Fibroblast of skin of right biceps (primary cell): ENCODE measurements around the gene CD302.
"Not testable (repeated sequence)": the region's sequence is repeated elsewhere in the genome, so short reads cannot be mapped to it uniquely, and the experiment has no call there.

ENCODE experiments used
- DNase-seq: peaks from one replicate; pipeline ENCODE4 v3.0.0-alpha.2; 2013

The CD302 gene

GRCh38 chr2:159792599-159792998 lies 5.4 kb downstream of the CD302 start:
- no peak for DNase-seq

GRCh38 chr2:159792036-159792435 lies 6.0 kb downstream of the CD302 start:
- DNase-seq: no peak

DNA sequence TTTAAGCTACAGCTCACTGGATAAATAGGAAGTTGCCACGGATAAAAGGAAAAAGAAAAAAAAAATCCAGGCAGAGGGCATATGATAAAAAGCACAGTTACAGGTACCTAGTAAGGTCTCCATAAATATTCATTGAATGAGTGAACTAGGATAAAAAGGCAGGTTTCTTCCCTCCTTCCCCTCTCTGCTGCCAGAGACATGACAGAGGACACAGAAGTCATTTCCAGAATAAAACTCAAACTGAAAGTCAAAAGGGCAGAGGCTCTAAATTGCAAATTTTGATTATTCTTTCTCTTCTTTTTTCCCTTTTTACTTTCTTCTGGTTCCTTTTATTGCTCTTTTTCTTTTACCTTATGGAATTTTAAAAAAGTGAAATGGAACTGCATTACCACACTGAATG lies 7.7 kb downstream of the CD302 start:
- DNase-seq: no peak

GRCh38 chr2:159788253-159788652 lies 9.8 kb downstream of the CD302 start:
- no peak for DNase-seq

- DNase-seq: not testable (repeated sequence)
Observed at GRCh38 chr2:159787647-159788046, 10.4 kb downstream of the CD302 start.

GRCh38 chr2:159786938-159787337 lies 11.1 kb downstream of the CD302 start:
- no peak for DNase-seq

- no peak for DNase-seq
Observed at GRCh38 chr2:159785195-159785594, 12.8 kb downstream of the CD302 start.

DNA sequence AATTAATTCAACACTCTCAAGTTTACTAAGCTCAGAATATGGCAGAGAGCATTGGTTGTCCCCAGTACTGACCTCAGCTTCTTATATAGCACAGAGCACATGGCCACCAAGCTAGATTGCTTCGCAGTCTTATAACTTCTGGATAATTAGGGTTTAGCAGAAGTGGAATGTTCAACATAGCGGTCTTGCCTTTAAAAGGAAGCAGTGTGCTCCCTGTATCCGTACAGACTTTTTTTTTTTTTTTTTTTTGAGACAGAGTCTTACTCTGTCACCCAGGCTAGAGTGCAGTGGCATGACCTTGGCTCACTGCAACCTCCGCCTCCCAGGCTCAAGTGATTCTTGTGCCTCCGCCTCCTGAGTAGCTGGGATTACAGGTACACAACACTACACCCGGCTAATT lies 13.3 kb downstream of the CD302 start:
- DNase-seq: not testable (repeated sequence)

DNA sequence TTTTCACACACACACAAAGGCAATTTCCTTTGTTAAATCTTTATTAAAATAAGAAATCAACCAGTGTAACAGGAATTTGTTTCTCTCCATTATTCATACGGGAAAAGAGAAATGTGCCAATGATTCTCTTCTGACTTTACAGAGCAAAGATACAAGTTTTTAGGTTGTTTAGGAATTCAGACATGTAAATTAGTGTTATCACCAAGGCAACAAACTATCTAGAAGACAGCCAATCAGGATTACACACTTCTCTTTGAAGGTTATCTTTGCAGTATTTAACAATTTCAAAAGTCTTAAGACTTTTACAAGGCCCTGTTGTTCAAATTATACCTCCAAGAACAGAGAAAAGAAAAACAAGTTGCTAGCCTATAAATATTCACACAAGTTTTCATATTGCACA lies 14.5 kb downstream of the CD302 start:
- no peak for DNase-seq

DNA sequence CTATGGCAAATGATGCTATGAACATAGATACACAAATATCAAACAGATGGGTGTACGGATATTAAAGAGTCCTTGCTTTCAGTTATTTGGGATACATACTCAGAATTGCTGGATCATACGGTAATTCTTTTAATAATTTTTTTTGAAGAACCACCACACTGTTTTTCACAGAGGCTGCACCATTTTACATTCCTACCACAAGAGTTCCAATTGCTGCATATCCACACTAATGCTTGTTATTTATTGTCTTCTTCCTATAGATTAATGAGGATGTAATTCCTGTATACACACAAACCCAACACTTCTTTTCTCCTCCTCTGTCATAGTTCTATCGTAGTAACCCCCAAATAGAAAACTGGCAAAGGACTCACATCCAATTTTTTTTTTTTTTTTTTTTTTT lies 21.7 kb downstream of the CD302 start:
- no peak for DNase-seq

DNA sequence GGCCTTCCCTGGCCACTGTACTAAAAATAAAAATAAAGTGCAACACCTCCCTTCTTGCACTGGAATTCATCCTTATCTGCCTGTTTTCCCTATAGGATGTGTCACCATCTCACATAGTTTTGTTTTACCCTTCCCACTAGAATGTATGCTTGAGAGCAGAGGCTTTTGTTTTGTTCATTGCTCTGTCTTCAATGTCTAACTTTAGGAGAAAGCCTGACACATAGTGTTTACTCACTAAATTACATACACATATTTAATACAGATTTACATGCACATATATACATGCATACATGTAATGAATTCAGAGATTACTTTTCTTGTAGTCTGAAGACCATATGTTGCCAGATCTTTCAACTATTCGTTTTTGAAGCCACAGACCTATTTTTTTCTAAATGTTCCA lies 23.0 kb downstream of the CD302 start:
- peak; percentile 37 for DNase-seq

GRCh38 chr2:159774370-159774990 lies 23.5 kb downstream of the CD302 start:
- no peak for DNase-seq

- DNase-seq: no peak
Observed at GRCh38 chr2:159773886-159774285, 24.1 kb downstream of the CD302 start.

DNA sequence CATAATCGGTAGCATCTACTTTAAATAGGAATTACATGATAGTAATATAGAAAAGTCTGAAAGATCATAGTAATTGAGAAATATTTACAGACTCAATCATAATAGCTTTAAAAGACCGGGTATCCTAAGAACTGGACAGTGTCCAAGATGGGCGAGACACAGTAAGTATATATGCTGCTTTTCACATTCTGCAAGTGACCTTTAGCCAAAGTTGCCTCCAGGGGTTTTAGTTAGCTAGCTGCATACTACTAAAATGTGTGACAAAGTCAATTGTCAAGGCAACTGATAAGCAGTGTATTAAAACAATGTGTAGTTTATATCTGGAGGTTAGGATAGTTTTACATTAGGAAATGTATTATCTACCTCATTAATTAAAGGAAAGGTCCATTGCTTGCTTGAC lies 24.6 kb downstream of the CD302 start:
- no peak for DNase-seq

- DNase-seq: no peak
Observed at GRCh38 chr2:159769147-159769546, 28.9 kb downstream of the CD302 start.

DNA sequence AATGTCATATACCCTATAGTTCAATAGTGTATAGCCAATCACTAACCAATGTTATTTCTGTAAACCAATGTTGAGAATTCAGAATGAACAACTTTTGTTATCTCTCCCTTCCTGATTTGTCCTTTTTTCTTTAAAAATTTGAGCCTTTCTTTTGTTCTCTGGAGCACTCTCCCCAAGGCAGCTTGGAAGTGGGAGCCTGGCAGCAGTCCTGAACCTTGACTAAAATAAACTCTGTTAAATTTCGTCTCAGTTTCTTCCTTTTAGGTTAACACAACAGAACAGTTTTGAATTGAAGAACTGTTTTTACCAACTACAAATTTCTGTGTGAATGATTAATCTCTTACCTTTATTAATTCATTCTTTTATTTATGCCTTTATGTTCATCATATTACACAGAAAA lies 35.9 kb downstream of the CD302 start:
- no peak for DNase-seq

- DNase-seq: no peak
Observed at GRCh38 chr2:159760326-159760725, 37.7 kb downstream of the CD302 start.

DNA sequence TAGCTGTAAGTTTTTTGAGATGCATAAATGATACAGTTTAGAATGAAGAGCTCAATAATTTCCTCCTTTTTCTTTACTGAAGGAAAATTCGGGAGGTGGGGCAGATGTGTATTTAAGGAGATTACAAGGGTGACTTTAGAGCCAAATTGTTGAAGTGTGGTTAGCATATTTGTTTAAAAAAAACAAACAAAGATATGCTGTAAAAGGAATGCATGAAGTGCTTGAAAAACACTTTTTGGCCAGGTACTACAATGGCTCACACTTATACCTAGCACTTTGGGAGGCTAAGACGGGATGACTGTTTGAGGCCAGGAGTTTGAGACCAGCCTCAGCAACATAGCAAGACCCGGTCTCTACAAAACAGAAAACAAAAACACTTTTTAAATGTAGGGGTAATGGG lies 38.4 kb downstream of the CD302 start:
- no peak for DNase-seq

GRCh38 chr2:159758686-159759085 lies 39.3 kb downstream of the CD302 start:
- DNase-seq: no peak

GRCh38 chr2:159758239-159758638 lies 39.8 kb downstream of the CD302 start:
- no peak for DNase-seq

DNA sequence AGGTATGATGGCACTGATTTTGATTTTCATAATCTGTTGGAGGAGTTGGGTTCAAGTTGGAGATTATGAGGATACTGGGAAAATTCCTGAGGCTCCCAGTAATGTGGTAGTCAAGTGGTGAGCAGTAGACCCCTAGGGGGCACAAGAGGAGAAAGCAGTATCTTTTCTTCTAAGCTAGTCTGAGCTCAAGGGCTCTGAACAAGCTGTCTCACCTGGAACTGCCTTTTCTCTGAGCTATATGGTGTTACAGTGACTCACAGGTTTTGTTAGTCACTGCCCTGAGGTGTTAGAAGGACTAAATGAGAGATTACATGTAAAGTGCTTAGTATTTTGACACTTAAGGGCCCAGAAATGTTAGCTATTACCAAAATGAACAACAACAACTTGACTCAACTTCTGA lies 42.2 kb downstream of the CD302 start:
- peak; percentile 32 for DNase-seq

- no peak for DNase-seq
Observed at GRCh38 chr2:159755014-159755413, 43.0 kb downstream of the CD302 start.

GRCh38 chr2:159753797-159754196 lies 44.2 kb downstream of the CD302 start:
- DNase-seq: no peak

- DNase-seq: no peak
Observed at GRCh38 chr2:159750873-159751272, 47.1 kb downstream of the CD302 start.

DNA sequence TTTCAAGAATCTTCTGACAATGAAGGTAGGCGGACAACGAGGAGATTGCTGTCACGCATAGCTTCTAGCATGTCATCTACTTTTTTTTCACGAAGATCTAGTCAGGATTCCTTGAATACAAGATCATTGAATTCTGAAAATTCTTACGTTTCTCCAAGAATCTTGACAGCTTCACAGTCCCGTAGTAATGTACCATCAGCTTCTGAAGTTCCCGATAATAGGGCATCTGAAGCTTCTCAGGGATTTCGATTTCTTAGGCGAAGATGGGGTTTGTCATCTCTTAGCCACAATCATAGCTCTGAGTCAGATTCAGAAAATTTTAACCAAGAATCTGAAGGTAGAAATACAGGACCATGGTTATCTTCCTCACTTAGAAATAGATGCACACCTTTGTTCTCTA lies 49.9 kb downstream of the CD302 start:
- no peak for DNase-seq

DNA sequence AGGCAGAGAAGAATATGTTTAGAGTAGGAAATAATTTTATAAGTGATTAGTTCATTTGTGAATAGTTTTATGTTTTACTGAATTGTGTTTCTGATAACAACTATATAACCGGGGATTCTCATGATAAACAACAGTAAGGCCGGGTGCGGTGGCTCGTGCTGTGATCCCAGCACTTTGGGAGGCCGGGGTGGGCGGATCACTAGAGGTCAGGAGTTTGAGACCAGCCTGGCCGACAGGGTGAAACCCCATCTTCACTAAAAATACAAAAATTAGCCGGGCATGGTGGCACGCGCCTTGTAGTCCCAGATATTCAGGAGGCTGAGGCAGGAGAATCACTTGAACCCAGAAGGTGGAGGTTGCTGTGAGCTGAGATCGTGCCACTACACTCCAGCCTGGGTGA lies 52.8 kb downstream of the CD302 start:
- DNase-seq: not testable (repeated sequence)
